NCI-H82 treated with DMSO at 0.1 percent for 48 hours (cell line): ENCODE data around the gene CD79B.
"Not testable (repeated sequence)": the region's sequence is repeated elsewhere in the genome, so short reads cannot be mapped to it uniquely, and the experiment has no call there.

Experiments used
- DNase-seq: peaks from one replicate; lab custom pipeline; 2025; ENCODE audit not compliant: unreplicated experiment; lab: John Stamatoyannopoulos, UW

Gene CD79B

GRCh38 chr17:63915753-63916152, 16.4 kb downstream of the CD79B start:
- DNase-seq = not testable (repeated sequence)

DNA sequence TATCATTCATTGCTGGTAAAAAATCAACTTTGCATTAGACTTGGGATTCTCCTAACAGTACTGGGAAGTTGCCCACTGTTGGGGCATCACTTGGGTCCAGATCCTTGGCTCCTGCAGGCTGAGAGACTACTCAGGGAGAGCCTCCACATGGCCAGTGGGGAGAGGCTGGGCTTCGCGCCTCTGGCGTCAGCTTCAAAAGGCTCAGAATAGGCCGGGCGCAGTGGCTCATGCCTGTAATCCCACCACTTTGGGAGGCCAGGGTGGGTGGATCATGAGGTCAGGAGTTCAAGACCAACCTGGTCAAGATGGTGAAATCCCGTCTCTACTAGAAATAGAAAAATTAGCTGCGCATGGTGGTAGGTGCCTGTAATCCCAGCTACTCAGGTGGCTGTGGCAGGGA, 17.7 kb downstream of the CD79B start:
- DNase-seq = no peak

DNA sequence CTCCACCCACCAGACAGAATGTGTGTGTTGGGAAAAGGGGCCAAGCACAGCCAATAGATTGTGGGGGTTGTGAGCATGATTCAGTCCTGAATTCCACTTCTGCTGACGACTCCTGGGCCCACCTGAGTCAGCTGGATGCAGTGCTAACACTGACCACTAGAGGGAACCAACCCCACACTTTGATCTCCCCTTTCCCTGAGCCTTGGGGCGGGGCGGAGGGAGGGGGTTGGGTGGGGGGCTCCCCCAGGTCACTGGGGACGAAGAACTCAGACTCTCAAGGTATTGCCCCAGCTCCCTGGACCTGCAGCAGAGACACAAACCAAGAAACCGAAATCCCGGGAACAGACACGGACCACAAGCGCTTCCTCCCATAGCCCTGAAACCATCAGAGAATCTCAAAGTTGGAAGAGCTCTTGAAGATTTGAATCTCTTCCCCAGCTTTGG, 20.5 kb downstream of the CD79B start:
- peak; percentile 28 for DNase-seq

GRCh38 chr17:63911041-63911635, 21.0 kb downstream of the CD79B start, which contains the start of gene CSHL1:
Gene CSHL1 (minus strand): TSS chr17:63911258. CDS start chr17:63911196, 62 bp downstream.
- no peak for DNase-seq

GRCh38 chr17:63910096-63910495, 22.0 kb downstream of the CD79B start:
- DNase-seq = no peak

- not testable (repeated sequence) for DNase-seq
Observed at GRCh38 chr17:63909586-63909985, 22.5 kb downstream of the CD79B start.

DNA sequence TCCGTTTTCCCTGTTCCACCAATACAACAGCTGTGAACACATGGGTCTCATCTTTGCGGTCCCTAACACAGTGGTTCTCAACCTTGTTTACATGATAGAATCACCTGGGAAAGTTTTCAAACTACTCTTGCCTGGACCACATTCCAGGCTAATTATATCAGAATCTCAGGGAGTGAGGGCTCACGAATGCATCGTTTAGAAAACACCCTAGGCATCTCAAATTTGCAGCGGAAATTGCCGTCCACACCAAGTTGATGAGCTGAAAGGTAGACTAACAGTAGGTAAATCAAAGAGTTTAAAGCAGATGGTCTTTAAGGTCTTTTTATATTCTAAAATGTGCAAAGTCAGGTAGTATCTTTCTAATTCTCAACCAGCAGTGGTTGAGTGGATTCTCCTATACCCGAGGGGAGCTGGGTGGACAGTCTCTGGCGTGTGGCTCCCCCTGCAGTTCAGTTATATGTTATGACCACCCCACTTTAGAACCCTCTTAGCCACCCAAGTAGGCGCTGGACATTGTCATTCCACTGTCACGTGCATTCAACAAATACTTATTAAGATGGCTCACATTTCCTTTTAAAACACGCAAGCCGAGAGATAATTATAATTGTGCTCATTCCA, 24.9 kb downstream of the CD79B start:
- DNase-seq = peak; percentile 62

GRCh38 chr17:63904796-63905195, 27.3 kb downstream of the CD79B start:
- not testable (repeated sequence) for DNase-seq

GRCh38 chr17:63903787-63904201, 28.3 kb downstream of the CD79B start:
- DNase-seq = peak; percentile 16

- DNase-seq = peak; percentile 88
Observed at GRCh38 chr17:63901971-63902370, 30.2 kb downstream of the CD79B start.

GRCh38 chr17:63898899-63899798, 33.0 kb downstream of the CD79B start:
- not testable (repeated sequence) for DNase-seq

DNA sequence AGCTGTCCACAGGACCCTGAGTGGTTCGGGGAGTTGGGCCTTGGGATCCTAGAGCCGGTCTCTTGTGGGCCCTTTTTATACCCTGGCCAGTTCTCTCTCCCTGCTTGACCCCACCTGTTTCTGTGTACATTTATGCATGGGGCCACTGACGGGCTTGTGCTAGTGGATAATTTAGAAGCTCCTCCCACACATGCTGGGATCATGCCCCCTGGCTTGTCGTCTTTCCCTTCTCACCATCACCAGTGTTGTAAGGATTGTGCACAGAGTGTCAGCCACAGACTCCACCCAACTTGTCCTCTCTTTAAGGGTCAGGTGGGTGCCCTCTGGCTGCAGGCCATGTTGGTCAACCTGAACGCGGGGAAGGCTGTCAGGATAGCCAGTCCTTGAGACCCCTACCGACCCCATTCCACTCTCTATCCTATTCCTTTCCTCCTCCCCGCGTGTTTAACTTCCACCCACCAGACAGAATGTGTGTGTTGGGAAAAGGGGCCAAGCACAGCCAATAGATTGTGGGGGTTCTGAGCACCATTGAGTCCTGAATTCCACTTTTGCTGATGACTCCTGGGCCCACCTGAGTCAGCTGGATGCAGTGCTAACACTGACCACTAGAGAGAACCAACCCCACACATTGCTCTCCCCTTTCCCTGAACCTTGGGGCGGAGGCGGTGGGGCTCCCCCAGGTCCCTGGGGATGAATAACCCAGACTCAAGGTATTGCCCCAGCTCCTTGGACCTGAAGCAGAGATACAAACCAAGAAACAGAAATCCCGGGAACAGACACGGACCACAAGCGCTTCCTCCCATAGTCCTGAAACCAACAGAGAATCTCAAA, 35.4 kb downstream of the CD79B start, which contains the start of gene CSH1:
Gene CSH1 (minus strand): TSS at position 51 of the 831 bp plus-strand sequence. CDS start 63 bp downstream, outside the sequence.
- DNase-seq = not testable (repeated sequence)

DNA sequence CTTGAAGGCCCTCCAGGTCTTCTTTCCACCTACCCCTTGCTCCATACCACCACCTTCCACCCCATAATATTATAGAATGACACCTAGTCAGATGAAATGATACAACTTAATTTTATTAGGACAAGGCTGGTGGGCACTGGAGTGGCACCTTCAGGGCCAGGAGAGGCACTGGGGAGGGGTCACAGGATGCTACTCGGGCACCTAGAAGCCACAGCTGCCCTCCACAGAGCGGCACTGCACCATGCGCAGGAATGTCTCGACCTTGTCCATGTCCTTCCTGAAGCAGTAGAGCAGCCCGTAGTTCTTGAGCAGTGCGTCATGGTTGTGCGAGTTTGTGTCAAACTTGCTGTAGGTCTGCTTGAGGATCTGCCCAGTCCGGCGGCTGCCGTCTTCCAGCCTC, 37.3 kb downstream of the CD79B start:
- DNase-seq = not testable (repeated sequence)

DNA sequence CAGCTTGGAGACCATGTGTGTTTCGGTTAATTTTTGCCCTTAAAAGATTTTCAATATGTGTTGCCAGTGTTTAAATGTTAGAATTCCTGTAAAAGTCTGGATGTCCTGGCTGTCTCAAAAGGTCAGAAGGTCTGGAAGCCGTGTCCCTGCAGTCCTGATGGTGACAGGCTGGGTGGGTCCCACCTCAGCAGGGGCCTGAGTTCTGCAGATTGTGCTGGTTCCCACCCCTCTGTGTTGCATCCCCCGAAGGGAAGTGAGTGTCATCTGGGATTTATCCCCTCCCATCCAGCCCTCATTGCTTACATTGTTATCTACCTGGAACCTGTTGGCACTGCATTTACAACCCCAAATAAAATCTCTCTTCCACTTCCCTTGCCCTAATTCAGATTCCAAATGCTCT, 38.1 kb downstream of the CD79B start:
- not testable (repeated sequence) for DNase-seq

DNA sequence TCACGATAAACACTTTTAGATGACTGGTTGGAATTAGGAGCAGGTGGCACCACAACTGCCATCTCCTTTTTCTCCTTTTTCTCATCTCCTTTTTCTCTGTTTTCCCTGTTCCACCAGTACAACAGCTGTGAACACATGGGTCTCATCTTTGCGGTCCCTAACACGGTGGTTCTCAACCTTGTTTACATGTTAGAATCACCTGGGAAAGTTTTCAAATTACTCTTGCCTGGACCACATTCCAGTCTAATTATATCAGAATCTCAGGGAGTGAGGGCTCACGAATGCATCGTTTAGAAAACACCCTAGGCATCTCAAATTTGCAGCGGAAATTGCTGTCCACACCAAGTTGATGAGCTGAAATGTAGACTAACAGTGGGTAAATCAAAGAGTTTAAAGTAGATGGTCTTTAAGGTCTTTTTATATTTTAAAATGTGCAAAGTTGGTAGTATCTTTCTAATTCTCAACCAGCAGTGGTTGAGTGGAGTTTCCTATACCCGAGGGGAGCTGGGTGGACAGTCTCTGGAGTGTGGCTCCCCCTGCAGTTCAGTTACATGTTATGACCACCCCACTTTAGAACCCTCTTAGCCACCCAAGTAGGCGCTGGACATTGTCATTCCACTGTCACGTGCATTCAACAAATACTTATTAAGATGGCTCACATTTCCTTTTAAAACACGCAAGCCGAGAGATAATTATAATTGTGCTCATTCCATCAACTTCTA, 39.7 kb downstream of the CD79B start:
- DNase-seq = not testable (repeated sequence)

- DNase-seq = peak; percentile 30
Observed at GRCh38 chr17:63889026-63889848, 42.9 kb downstream of the CD79B start.

GRCh38 chr17:63885119-63885518, 47.0 kb downstream of the CD79B start:
- DNase-seq = not testable (repeated sequence)

GRCh38 chr17:63882626-63883126, 49.5 kb downstream of the CD79B start:
- DNase-seq = not testable (repeated sequence)
